Stimulated activated CD8-positive, alpha-beta memory T cell treated with anti-CD3 and anti-CD28 coated beads, Interleukin-15, amount 100 ng/mL, for 4 hours (primary cell): ENCODE data around the gene ERMP1.

Experiments
- DNase-seq, 2 donors: peaks; one replicate each; pipeline ENCODE4 v3.0.0-alpha.2; 2020; ENCODE audit warnings: low read depth in 2 of 2

ERMP1 gene

GRCh38 chr9:5854063-5854790, 21.3 kb upstream of the ERMP1 start:
- DNase-seq = no peak

GRCh38 chr9:5853617-5854016, 20.7 kb upstream of the ERMP1 start:
- no peak for DNase-seq

- no peak for DNase-seq
Observed at GRCh38 chr9:5852987-5853386, 20.1 kb upstream of the ERMP1 start.

GRCh38 chr9:5851445-5851844, 18.5 kb upstream of the ERMP1 start:
- no peak for DNase-seq

- no peak for DNase-seq
Observed at GRCh38 chr9:5850724-5851122, 17.8 kb upstream of the ERMP1 start.

- no peak for DNase-seq
Observed at GRCh38 chr9:5848372-5848882, 15.5 kb upstream of the ERMP1 start.

GRCh38 chr9:5846501-5846921, 13.6 kb upstream of the ERMP1 start:
- no peak for DNase-seq

- DNase-seq = no peak
Observed at GRCh38 chr9:5846096-5846495, 13.2 kb upstream of the ERMP1 start.

- DNase-seq = no peak
Observed at GRCh38 chr9:5845157-5845531, 12.2 kb upstream of the ERMP1 start.

- no peak for DNase-seq
Observed at GRCh38 chr9:5843794-5844471, 11.0 kb upstream of the ERMP1 start.

- no peak for DNase-seq
Observed at GRCh38 chr9:5842929-5843793, 10.2 kb upstream of the ERMP1 start.

- DNase-seq = peak; percentile 27 to 32
Observed at GRCh38 chr9:5841771-5842573, 9.1 kb upstream of the ERMP1 start.

- DNase-seq = no peak
Observed at GRCh38 chr9:5840788-5841187, 7.9 kb upstream of the ERMP1 start.

- no peak for DNase-seq
Observed at GRCh38 chr9:5839572-5839902, 6.6 kb upstream of the ERMP1 start.

- DNase-seq = no peak
Observed at GRCh38 chr9:5838884-5839571, 6.1 kb upstream of the ERMP1 start.

GRCh38 chr9:5835808-5836207, 2.9 kb upstream of the ERMP1 start:
- no peak for DNase-seq

- DNase-seq = no peak
Observed at GRCh38 chr9:5834214-5834613, 1.3 kb upstream of the ERMP1 start.

GRCh38 chr9:5832071-5832537, 813 bp downstream of the ERMP1 start:
- DNase-seq = no peak

- DNase-seq = no peak
Observed at GRCh38 chr9:5825895-5826622, 6.9 kb downstream of the ERMP1 start.

GRCh38 chr9:5825223-5825622, 7.7 kb downstream of the ERMP1 start:
- no peak for DNase-seq
